Neutrophil (primary cell): ENCODE measurements around the gene KCNC1.

Experiments used
- H3K27ac ChIP-seq: fragments of 200-600 bp; sonication (generic); 2 replicates; pipeline ENCODE4 v1.5.1; 2016; ENCODE audit warnings: mild to moderate bottlenecking, moderate library complexity
- H3K27me3 ChIP-seq: fragments of 200-600 bp; sonication (generic); 2 replicates; pipeline ENCODE4 v1.6.0; 2016; ENCODE audit warnings: mild to moderate bottlenecking
- H3K36me3 ChIP-seq: fragments of 200-600 bp; sonication (generic); 2 replicates; pipeline ENCODE4 v1.5.1; 2017
- H3K4me1 ChIP-seq, 2 experiments: fragments of 200-600 bp in 1 of 2; sonication (generic) in 1 of 2; 1 replicate in 1 of 2; 2 replicates in 1 of 2; pipeline versions ENCODE4 v1.5.1 to v1.6.1; 2013 to 2016; ENCODE audit warnings: low read depth in 1 of 2, low read length in 1 of 2, mild to moderate bottlenecking in 1 of 2, moderate library complexity in 1 of 2; ENCODE audit not compliant: control insufficient read depth in 1 of 2, insufficient read depth in 1 of 2
- H3K4me3 ChIP-seq, 2 experiments: fragments of 200-600 bp in 1 of 2; sonication (generic) in 1 of 2; 1 replicate in 1 of 2; 2 replicates in 1 of 2; pipeline ENCODE4 v1.5.1; 2013 to 2016; ENCODE audit warnings: low read depth in 1 of 2, low read length in 1 of 2, mild to moderate bottlenecking in 1 of 2, moderate library complexity in 1 of 2
- H3K9me3 ChIP-seq: fragments of 200-600 bp; sonication (generic); 2 replicates; pipeline ENCODE4 v1.5.1; 2016
- TF ChIP-seq, protein P1 (sequence below): fragments of 200-600 bp; sonication (generic); IDR thresholded peaks from 2 replicates; pipeline ENCODE4 v1.5.1; 2016; ENCODE audit warnings: antibody characterized with exemption

KCNC1 gene

DNA sequence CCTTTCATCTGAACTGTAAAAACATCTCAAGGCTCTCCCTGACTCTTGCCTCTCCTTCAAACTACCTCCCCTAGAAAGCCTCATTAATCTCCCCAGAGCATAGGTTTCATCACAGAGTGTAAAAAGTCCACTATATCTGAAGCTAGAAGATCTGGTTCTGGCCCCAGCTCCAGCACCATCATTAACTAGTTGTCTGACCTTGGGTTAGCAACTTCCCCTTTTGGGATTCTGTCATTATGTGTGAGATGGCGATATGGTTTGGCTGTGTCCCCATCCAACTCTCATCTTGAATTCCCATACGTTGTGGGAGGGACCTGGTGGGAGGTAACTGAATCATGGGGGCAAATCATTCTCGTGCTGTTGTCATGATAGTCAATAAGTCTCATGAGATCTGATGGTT lies 97.3 kb downstream of the KCNC1 start:
- Histone ChIP-seq H3K36me3 (no peaks in the 10 kb centered on the region), H3K27ac (no peak overlapping the region), H3K27me3 (no peaks in the 10 kb centered on the region), H3K4me1 (no peaks in the 10 kb centered on the region), H3K9me3 (no peaks in the 10 kb centered on the region), H3K4me3 (no peak overlapping the region)
- TF ChIP-seq, protein P1, sequence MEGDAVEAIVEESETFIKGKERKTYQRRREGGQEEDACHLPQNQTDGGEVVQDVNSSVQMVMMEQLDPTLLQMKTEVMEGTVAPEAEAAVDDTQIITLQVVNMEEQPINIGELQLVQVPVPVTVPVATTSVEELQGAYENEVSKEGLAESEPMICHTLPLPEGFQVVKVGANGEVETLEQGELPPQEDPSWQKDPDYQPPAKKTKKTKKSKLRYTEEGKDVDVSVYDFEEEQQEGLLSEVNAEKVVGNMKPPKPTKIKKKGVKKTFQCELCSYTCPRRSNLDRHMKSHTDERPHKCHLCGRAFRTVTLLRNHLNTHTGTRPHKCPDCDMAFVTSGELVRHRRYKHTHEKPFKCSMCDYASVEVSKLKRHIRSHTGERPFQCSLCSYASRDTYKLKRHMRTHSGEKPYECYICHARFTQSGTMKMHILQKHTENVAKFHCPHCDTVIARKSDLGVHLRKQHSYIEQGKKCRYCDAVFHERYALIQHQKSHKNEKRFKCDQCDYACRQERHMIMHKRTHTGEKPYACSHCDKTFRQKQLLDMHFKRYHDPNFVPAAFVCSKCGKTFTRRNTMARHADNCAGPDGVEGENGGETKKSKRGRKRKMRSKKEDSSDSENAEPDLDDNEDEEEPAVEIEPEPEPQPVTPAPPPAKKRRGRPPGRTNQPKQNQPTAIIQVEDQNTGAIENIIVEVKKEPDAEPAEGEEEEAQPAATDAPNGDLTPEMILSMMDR: no peak
